GM19023 (cell line): Measurements from ENCODE around the gene KSR2.

Experiments used
- ATAC-seq: cut with Tn5 transposase; IDR thresholded peaks from one replicate; pipeline ENCODE4 v1.9.1; 2021; ENCODE audit warnings: mild to moderate bottlenecking, moderate library complexity; ENCODE audit not compliant: unreplicated experiment

KSR2 gene

GRCh38 chr12:117589021-117589420 is 379.8 kb downstream of the KSR2 start:
- ATAC-seq: no peak

GRCh38 chr12:117587631-117588287 is 381.0 kb downstream of the KSR2 start:
- ATAC-seq: no peak

- ATAC-seq: no peak
These were observed 385.0 kb downstream of the KSR2 start for GRCh38 chr12:117583677-117584225.

GRCh38 chr12:117583092-117583491 is 385.7 kb downstream of the KSR2 start:
- no peak for ATAC-seq

- ATAC-seq: no peak
These were observed 386.5 kb downstream of the KSR2 start for GRCh38 chr12:117582135-117582784.

GRCh38 chr12:117580718-117581062 is 388.1 kb downstream of the KSR2 start:
- no peak for ATAC-seq

GRCh38 chr12:117580015-117580717 is 388.6 kb downstream of the KSR2 start:
- ATAC-seq: no peak

GRCh38 chr12:117577122-117577657 is 391.6 kb downstream of the KSR2 start:
- no peak for ATAC-seq

- no peak for ATAC-seq
These were observed 392.7 kb downstream of the KSR2 start for GRCh38 chr12:117576053-117576452.

- ATAC-seq: no peak
These were observed 394.1 kb downstream of the KSR2 start for GRCh38 chr12:117574655-117575054.

GRCh38 chr12:117572755-117573154 is 396.0 kb downstream of the KSR2 start:
- no peak for ATAC-seq

GRCh38 chr12:117571321-117571720 is 397.5 kb downstream of the KSR2 start:
- ATAC-seq: no peak

GRCh38 chr12:117570608-117571007 is 398.2 kb downstream of the KSR2 start:
- ATAC-seq: no peak

GRCh38 chr12:117567644-117568216 is 401.1 kb downstream of the KSR2 start:
- no peak for ATAC-seq

GRCh38 chr12:117564881-117565280 is 403.9 kb downstream of the KSR2 start:
- ATAC-seq: no peak

GRCh38 chr12:117563706-117564105 is 405.1 kb downstream of the KSR2 start:
- no peak for ATAC-seq

- no peak for ATAC-seq
These were observed 405.8 kb downstream of the KSR2 start for GRCh38 chr12:117563007-117563406.

- no peak for ATAC-seq
These were observed 406.8 kb downstream of the KSR2 start for GRCh38 chr12:117561990-117562389.

GRCh38 chr12:117559978-117560377 is 408.8 kb downstream of the KSR2 start:
- no peak for ATAC-seq

GRCh38 chr12:117555889-117556288 is 412.9 kb downstream of the KSR2 start:
- ATAC-seq: no peak

GRCh38 chr12:117552971-117553370 is 415.8 kb downstream of the KSR2 start:
- ATAC-seq: no peak
